Loucy (cell line): Measurements from ENCODE around the gene C10orf67.

Experiments used
- H2AFZ ChIP-seq: fragments of 200-600 bp; sonication (generic); 2 replicates; pipeline ENCODE4 v1.6.0; 2016; ENCODE audit warnings: antibody characterized with exemption, mild to moderate bottlenecking, low read length, moderate library complexity
- H3F3A ChIP-seq: fragments of 200-600 bp; 2 replicates; pipeline ENCODE4 v1.6.0; 2016; ENCODE audit warnings: antibody characterized with exemption, low read depth, mild to moderate bottlenecking
- H3K27me3 ChIP-seq: fragments of 200-600 bp; sonication (generic); 2 replicates; pipeline ENCODE4 v1.6.1; 2014; ENCODE audit warnings: low read length, mild to moderate bottlenecking; ENCODE audit not compliant: insufficient read depth, poor library complexity, severe bottlenecking
- H3K36me3 ChIP-seq: fragments of 200-600 bp; sonication (generic); 2 replicates; pipeline ENCODE4 v1.6.1; 2016; ENCODE audit warnings: low read length; ENCODE audit not compliant: insufficient read depth
- H3K4me1 ChIP-seq: fragments of 200-600 bp; sonication (generic); 2 replicates; pipeline ENCODE4 v1.5.1; 2014; ENCODE audit warnings: low read length, mild to moderate bottlenecking; ENCODE audit not compliant: insufficient read depth, poor library complexity, severe bottlenecking
- H3K4me2 ChIP-seq: fragments of 200-600 bp; sonication (generic); 2 replicates; pipeline ENCODE4 v1.6.0; 2014; ENCODE audit warnings: antibody characterized with exemption, low read length, low read depth, mild to moderate bottlenecking; ENCODE audit not compliant: poor library complexity, severe bottlenecking
- H3K4me3 ChIP-seq: fragments of 200-600 bp; sonication (generic); 2 replicates; pipeline ENCODE4 v1.5.1; 2014; ENCODE audit warnings: low read length, mild to moderate bottlenecking, mixed read lengths; ENCODE audit not compliant: poor library complexity, severe bottlenecking
- H3K79me2 ChIP-seq: fragments of 200-600 bp; sonication (generic); 2 replicates; pipeline ENCODE4 v1.6.1; 2014; ENCODE audit warnings: low read length; ENCODE audit not compliant: insufficient read depth
- H3K9ac ChIP-seq: fragments of 200-600 bp; sonication (generic); 2 replicates; pipeline ENCODE4 v1.6.0; 2014; ENCODE audit warnings: mild to moderate bottlenecking, low read depth, low read length, moderate library complexity; ENCODE audit not compliant: poor library complexity, severe bottlenecking
- H3K9me2 ChIP-seq: fragments of 200-600 bp; sonication (generic); replicated peaks from 2 replicates; pipeline ENCODE4 v1.6.1; 2016; ENCODE audit warnings: low read depth, low read length, mixed read lengths
- H3K9me3 ChIP-seq: fragments of 200-600 bp; sonication (generic); 2 replicates; pipeline ENCODE4 v1.6.1; 2014; ENCODE audit warnings: mild to moderate bottlenecking, antibody characterized with exemption, low read length, low read depth; ENCODE audit not compliant: insufficient read depth
- H4K20me1 ChIP-seq: fragments of 200-600 bp; sonication (generic); 2 replicates; pipeline ENCODE4 v1.6.0; 2014; ENCODE audit warnings: antibody characterized with exemption, low read length, mild to moderate bottlenecking; ENCODE audit not compliant: insufficient read depth, poor library complexity, severe bottlenecking
- EZH2phosphoT487 ChIP-seq: fragments of 200-600 bp; IDR thresholded peaks from 2 replicates; pipeline ENCODE4 v1.6.1; 2018; ENCODE audit warnings: antibody characterized with exemption, mild to moderate bottlenecking, moderate library complexity, borderline replicate concordance
- TF ChIP-seq, protein P1 (sequence below): fragments of 200-600 bp; sonication (generic); conservative IDR thresholded peaks from 2 replicates; pipeline ENCODE4 v1.5.1; 2014; ENCODE audit warnings: mild to moderate bottlenecking, antibody characterized with exemption, low read length

C10orf67 gene

DNA sequence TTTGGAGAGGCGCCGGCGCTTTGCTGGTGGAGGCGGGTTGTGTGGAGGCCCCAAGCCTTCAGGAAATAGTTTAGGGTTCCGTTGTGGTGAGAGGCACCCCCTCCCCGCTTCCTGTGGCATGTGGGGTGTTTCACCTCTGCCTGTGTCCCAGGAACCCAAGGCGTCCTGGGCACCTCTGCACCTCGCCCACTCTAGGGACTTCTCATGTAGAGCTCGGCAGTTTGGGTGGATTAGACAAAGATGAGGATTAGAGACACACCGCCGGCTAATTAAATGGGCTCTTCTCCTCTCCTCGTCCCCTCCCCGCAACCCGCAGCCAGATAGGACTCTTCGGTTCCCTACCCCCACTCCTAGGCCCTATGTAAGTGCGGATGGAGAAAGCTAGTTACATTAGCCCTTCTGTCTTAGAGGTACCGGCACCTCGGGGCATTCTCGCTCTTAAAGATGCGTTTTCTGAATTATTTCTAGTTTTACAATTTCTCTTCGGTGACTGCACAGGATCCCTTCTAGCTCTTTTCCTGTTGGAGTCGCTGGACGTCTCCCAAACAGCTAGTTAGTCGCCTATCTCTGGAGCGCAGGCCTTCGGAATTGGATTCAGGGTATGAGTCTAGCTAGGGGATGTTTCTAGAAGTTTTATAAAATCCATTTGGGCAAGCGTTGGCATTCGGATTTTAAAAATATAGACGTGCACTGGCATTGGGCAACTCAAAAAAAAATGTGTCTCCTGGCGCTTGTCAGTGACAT lies 144.7 kb downstream of the C10orf67 start:
- H3K4me2 ChIP-seq, result peak overlapping the region; percentile 42
- TF ChIP-seq, protein P1, sequence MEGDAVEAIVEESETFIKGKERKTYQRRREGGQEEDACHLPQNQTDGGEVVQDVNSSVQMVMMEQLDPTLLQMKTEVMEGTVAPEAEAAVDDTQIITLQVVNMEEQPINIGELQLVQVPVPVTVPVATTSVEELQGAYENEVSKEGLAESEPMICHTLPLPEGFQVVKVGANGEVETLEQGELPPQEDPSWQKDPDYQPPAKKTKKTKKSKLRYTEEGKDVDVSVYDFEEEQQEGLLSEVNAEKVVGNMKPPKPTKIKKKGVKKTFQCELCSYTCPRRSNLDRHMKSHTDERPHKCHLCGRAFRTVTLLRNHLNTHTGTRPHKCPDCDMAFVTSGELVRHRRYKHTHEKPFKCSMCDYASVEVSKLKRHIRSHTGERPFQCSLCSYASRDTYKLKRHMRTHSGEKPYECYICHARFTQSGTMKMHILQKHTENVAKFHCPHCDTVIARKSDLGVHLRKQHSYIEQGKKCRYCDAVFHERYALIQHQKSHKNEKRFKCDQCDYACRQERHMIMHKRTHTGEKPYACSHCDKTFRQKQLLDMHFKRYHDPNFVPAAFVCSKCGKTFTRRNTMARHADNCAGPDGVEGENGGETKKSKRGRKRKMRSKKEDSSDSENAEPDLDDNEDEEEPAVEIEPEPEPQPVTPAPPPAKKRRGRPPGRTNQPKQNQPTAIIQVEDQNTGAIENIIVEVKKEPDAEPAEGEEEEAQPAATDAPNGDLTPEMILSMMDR, result no peak
- TF ChIP-seq EZH2phosphoT487, result no peak
- no peak overlapping the region for H3K9ac ChIP-seq
- no peak overlapping the region for H3K4me3 ChIP-seq
- H3K4me1 ChIP-seq, result peaks cover 5% of the 10 kb centered on the region
- H4K20me1 ChIP-seq, result no peaks in the 10 kb centered on the region
- H3F3A ChIP-seq, result no peaks in the 10 kb centered on the region
- no peaks in the 10 kb centered on the region for H3K9me3 ChIP-seq
- H3K27me3 ChIP-seq, result peaks cover 5% of the 10 kb centered on the region
- H2AFZ ChIP-seq, result no peak overlapping the region
- H3K36me3 ChIP-seq, result no peaks in the 10 kb centered on the region
- no peaks in the 10 kb centered on the region for H3K79me2 ChIP-seq
- H3K9me2 ChIP-seq, result no peaks in the 10 kb centered on the region

DNA sequence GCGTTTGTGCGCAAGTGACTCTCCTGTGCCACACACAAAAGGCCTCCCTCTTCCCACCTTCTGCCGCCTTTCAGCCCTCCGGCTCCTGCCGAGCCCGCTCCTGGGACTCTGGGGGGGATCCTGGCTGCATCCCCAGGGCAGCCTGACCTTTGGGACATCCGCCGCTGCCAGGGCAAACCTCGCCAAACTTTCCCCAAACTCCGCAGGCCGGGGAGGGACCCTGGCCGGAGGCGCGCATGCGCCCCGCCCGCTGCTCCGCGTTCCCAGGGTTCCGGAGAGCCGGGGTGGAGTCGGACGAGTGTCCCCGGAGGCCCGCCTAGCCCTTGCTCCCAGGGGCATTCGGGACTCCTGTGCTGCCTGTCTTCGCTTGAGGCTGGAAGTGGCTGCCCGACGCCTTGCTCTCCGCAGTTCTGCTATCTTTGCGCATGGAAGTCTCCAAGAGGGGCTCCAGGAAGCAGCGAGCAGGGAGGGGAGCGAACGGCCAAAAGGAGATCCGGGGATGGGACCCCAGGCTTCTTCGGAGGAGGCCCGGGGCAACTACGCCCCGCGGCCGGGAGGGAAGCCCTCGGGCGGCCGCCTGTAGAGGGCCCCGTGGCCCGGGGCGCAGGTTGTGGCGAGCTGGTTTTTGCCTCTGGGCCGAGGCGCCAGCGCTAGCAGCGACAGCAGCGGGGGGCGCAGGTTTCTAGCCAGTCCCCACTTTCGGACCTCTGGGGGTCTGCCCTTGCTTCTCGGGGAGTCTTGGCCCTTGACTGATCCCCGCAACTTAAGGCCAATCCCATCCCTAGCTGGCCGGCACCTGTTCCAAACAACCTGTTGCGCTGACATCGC lies 145.4 kb downstream of the C10orf67 start:
- Histone ChIP-seq H3K4me3 (no peak overlapping the region), H3K27me3 (peaks cover 5% of the 10 kb centered on the region), H3K4me1 (peaks cover 5% of the 10 kb centered on the region), H4K20me1 (no peaks in the 10 kb centered on the region), H3K4me2 (peak overlapping the region; percentile 42), H3K9ac (no peak overlapping the region), H3K9me3 (no peaks in the 10 kb centered on the region), H3K79me2 (no peaks in the 10 kb centered on the region), H3K9me2 (no peaks in the 10 kb centered on the region), H2AFZ (no peak overlapping the region), H3F3A (no peaks in the 10 kb centered on the region), H3K36me3 (no peaks in the 10 kb centered on the region)
- no peak for TF ChIP-seq EZH2phosphoT487
- TF ChIP-seq, protein P1, result no peak

DNA sequence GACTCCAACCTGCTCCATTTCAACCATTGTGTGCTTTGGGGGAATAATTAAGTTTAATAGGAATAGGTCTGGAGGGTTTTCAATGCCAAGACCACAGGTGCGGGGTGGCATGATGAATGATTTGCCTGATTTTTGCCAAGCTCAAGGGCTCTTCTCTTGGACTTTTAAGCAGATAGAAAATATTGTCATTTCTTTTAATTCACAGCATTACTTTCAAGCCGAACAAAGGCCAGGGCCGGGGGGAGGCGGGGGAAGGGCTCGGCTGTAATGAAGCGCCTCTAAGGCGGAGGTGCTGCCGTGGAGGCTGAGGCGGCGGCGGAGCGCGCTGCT lies 146.0 kb downstream of the C10orf67 start:
- Histone ChIP-seq H3K4me2 (no peak overlapping the region), H3K9me3 (no peaks in the 10 kb centered on the region), H3K79me2 (no peaks in the 10 kb centered on the region), H3K4me1 (peaks cover 5% of the 10 kb centered on the region), H3F3A (no peaks in the 10 kb centered on the region), H3K27me3 (peaks cover 5% of the 10 kb centered on the region), H3K4me3 (no peak overlapping the region), H3K9ac (no peak overlapping the region), H2AFZ (no peak overlapping the region), H3K9me2 (no peaks in the 10 kb centered on the region), H3K36me3 (no peaks in the 10 kb centered on the region), H4K20me1 (no peaks in the 10 kb centered on the region)
- TF ChIP-seq, protein P1, result no peak
- TF ChIP-seq EZH2phosphoT487, result no peak
